NCI-H524 treated with DMSO at 0.1 percent for 48 hours (cell line): ENCODE results near the gene WTAP.
A peak's percentile ranks its signal among the peaks of the same experiment; 100 is the strongest.
"Not testable (repeated sequence)": the region's sequence is repeated elsewhere in the genome, so short reads cannot be mapped to it uniquely, and the experiment has no call there.

ENCODE experiments used
- DNase-seq: peaks from one replicate; lab custom pipeline; 2025; lab: John Stamatoyannopoulos, UW

WTAP gene

DNA sequence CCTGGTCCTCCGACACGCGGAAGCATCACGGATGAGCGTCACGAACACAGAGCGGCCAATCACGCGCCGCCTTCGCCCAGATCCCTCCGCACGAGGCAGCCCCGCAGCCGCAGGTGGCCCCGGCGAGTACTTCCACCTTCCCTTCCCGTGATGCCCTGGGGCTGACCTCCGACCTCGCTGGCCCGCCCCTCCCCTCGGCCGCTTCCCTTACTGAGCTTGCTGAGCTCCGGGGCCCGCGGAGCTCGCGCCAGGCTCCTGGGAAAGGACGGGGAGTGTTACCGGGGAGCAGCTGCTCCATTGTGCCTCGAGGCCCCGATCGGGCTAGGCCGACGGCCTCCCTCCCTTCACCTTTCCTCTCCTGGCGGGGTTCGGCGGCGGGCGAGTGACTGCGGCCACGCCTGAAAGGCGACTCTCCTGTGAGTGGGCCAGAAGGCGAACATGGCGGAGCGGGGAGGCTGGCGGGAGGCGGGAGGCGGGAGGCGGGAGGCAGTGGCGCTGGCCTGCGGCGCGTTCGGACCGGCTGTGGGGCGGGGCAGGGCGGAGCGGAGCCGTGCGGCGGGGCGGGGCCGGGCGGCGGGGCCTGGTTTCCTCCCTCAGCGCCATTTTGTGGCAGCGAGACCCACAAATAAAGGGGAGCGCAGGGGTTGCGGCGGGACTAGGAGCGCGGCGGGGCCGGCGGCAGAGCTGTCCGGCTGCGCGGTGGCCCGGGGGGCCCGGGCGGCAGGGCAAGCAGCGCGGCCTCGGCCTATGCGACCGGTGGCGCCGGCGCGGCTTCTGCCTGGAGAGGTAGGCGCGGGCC lies at the start of gene WTAP:
TSS of gene WTAP (plus strand) at position 589 of the 799 bp plus-strand sequence. CDS start 8,760 bp downstream, outside the sequence.
- peak; percentile 96 for DNase-seq

DNA sequence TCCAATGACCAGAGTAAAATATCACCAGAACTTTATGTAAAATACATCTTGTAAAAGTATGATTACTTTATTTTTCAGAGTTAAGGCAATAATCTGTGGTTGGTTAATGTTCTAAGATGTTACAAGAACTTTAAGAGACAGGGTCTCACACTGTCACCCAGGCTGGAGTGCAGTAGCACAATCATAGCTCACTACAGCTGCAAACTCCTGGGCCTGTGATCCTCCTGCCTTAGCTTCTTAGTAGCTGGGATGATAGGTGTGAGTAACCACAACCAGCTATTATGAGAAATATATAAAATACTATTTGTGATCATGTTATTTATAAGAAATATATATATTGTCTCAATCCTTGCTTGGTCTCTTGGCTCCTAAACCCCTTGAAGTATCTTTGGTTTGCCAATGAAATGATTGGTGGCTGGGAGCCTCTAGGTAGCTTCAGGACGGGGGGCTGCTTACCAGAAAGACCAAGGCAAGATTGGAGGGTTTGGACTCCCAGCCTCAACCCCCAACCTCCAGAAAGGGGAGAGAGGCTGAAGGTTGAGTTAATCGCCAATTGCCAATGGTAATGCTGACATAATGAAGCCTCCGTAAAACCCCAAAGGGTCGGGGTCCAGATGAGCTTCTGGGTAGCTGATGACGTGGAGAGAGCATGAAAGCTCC lies 49.7 kb upstream of the WTAP start:
- no peak for DNase-seq

DNA sequence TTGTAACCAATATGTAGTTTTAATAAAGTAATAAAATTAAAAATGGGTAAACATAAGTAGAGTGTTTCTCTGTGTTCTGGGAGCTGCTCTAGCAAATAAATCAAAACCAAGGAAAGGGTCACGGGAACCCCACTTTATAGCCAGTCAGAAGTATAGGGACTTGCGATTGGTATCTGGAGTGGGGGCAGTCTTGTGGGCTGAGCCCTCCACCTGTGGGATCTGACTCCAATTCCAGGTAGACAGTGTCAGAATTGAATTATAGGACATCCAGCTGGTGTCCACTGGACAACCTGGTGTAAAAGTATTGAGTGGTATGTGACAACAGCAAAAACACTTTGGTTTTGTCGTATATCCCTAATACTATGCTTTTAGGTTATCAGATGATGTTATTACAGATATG lies 48.7 kb upstream of the WTAP start:
- DNase-seq = no peak

DNA sequence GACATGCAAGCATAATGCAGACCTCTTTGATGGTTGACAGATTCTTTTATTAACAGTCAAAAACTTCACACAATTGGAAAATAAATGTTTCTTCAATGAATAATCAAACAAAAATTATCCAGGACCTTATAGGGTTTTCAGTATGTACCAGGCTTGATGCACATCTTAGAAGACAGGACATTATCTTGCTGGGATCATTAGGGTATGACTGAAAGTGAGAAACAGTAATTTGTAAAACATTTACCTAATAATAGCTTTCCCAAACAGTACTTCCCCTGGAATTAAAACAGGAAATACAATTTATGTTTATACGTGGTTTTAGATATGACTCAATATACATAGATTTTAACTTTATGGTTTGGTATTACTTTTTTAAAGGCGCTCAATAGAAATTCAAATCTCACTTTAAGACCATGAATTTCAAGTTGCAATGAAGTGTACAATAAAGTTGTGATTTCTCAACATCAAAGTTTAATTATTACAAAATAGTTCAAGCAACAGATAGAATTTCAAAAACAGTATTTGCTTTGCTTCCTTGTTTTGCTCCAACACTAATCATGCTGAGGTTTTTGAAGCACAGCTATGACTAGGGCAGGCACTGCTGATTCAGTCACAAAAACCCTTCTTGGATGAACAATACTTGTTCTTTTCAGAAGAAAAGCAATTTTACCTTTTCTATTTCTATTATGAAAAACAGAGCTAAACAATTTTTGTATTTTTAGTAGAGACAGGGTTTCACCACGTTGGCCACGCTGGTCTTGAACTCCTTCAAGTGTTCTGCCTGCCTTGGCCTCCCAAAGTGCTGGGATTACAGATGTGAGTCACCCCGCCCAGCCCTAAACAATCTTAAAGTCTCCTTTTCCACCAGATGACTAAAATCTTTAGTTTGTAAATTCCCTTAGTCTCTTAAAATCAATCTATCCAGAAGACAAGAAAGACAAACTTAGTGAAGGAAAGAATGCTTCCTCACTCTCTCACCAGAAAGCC lies 47.9 kb upstream of the WTAP start:
- DNase-seq = no peak

DNA sequence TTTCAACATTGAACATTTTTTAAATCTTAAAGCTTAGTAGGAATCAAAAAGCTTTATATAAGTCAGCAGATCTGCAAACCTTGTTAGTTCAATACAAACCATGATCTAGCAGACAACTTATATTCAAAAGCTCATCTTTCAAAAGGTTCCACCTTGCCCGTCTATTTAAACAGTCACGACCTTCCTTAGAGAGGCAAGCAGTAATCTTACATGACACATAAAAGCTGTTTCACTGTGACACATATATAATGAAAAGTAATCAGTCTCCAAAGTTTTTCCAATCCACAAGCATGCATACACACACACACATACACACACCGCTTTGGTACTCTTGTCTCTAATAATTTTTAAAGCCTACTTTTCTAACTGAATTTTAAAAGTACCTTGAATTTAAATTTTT lies 47.2 kb upstream of the WTAP start:
- no peak for DNase-seq

- DNase-seq = no peak
These were observed 46.0 kb upstream of the WTAP start for GRCh38 chr6:159681191-159681880.

DNA sequence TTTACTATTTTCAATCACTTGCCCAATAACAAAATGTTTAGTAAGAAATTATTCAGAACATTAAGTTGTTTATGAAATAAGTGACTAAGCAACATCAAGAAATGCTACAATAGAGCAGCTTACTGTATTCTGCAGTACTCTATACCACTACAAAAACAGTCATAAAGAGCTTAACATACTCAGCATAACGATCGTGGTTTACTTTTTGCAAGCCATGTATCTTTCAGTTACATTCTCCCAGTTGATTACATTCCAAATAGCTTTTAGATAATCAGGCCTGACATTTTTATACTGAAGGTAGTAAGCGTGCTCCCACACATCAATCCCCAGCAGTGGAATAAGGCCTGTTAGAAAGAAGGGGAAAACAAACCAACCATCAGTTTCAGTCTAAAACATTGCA lies 45.0 kb upstream of the WTAP start:
- DNase-seq = no peak

DNA sequence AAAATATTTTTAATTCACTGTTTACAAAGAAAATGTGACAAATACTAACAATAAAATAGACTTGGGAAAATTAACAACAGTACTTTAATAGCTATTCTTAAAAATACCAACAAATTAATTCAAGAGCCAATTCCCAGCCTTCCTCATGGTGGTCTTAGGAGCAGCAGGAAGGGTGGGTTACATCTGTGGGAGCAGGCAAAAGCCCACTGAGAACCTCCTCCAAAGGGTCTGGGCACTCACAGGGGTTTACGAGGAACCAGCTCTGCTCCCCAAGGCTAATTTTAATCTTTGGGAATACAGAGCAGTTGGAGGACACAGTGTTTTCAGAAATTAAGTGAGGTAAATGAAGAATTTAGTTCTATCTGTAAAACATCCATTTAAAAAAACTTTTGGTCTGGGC lies 44.5 kb upstream of the WTAP start:
- no peak for DNase-seq

DNA sequence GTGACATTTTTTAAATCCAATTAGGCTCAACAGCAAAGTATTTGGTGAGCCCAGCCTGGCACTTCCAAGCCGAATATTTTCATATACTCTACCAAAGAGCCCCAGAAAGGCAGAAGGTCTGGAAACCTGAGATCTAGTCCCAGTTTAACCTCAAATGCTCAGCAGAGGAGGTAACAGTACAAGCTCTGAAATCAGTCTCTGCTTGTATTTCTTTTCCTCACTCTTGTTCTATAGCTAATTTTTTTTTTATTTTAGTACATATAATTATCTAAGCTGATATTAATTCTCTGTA lies 43.3 kb upstream of the WTAP start:
- no peak for DNase-seq

GRCh38 chr6:159686040-159686439 lies 41.3 kb upstream of the WTAP start:
- DNase-seq = no peak

- no peak for DNase-seq
These were observed 40.6 kb upstream of the WTAP start for GRCh38 chr6:159686703-159687102.

GRCh38 chr6:159687341-159687740 lies 40.0 kb upstream of the WTAP start:
- no peak for DNase-seq

GRCh38 chr6:159688266-159688905 lies 38.9 kb upstream of the WTAP start:
- no peak for DNase-seq

- no peak for DNase-seq
These were observed 38.3 kb upstream of the WTAP start for GRCh38 chr6:159689001-159689400.

DNA sequence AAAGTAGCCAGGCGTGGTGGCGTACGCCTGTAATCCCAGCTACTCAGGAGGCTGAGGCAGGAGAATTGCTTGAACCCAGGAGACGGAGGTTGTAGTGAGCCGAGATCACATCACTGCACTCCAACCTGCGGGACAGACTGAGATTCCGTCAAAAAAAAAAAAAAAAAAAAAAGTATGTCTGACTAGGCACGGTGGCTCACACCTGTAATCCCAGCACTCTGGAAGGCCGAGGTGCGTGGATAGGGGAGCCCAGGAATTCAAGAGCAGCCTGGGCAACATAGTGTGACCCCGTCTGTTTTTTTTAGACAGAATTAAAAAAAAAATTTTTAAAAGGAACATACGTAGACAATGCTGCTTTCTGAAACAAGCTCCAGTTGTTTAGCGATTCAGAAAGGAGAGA lies 37.2 kb upstream of the WTAP start:
- DNase-seq = not testable (repeated sequence)

GRCh38 chr6:159691133-159691962 lies 36.0 kb upstream of the WTAP start:
- DNase-seq = no peak

DNA sequence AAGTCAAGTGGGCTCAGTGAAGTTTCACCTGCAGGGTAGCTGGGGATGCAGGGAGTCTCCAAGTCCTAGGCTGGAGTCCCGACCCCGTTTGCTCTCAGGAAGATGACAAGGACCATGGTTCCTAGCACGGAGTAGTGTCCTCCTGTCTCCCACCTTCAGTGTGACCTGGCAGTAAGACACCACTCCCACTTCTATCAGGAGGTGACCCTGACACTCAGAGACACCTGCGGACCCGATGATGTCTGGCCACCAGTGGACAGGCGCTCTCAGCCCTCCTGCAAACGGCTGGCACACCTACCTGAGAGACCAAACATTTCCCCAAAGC lies 35.4 kb upstream of the WTAP start:
- no peak for DNase-seq

DNA sequence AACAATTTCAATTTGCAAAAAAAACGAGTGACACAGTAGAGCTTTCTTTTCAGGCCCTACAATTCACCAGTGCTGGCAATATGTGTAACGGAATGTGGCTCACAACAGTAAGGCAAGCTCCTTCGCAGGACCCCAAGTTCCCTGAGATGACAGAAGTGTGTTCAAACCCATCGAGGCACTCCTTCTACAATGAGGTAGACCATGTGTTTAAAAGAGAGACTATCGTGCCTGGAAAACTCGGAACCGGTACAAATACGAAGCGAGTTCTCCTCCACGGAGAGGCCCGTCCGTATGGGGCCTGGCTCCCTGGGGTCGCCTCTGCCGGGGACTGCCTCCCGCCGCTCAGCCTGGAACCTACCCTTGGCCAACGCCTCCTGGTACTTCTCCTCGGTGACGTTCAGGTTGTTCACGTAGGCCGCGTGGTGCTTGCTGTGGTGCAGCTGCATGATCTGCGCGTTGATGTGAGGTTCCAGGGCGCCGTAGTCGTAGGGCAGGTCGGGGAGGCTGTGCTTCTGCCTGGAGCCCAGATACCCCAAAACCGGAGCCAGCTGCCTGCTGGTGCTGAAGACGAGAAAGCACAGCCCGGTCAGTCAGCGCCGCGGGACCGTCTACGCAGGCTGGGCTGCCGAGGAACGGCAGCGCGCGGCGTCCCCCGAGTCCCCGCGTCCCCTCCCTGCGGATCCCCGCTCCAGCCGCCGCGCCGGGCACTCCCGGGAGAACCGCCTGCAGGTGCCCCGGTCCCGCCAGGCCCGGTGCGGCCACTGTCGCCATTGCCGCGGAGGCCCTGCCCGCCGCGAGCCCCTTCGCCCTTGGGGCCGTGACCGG lies 34.8 kb upstream of the WTAP start:
- no peak for DNase-seq

GRCh38 chr6:159693128-159693893 lies 34.0 kb upstream of the WTAP start, which contains the start of gene SOD2:
SOD2 (minus strand) TSS chr6:159693241; CDS start chr6:159693167, 74 bp downstream.
- DNase-seq = peak; percentile 70
